ENCODE measurements around the gene SREK1IP1.

GRCh38 chr5:64749385-64749784 is 19.1 kb downstream of the SREK1IP1 start:
- TF ChIP-seq ZNF407 (CRISPR knock-in tag; IDR thresholded peaks at IDR 0.05; ENCODE audit: not compliant biosample characterization) = no peak
- TF ChIP-seq POLR2AphosphoS5 (IDR thresholded peaks at IDR 0.05; ENCODE audit: low read depth, low read length) = no peak
- no peak for TF ChIP-seq EZH2 (conservative IDR thresholded peaks at IDR 0.05; ENCODE audit: low read depth, low read length)
- TF ChIP-seq ZNF704 (CRISPR knock-in tag; IDR thresholded peaks at IDR 0.05; ENCODE audit: borderline replicate concordance) = no peak
- no peak for TF ChIP-seq ZNF207 (IDR thresholded peaks at IDR 0.05; ENCODE audit: borderline replicate concordance)
- TF ChIP-seq ELF4 (CRISPR knock-in tag; IDR thresholded peaks at IDR 0.05; ENCODE audit: borderline replicate concordance) = no peak
- TF ChIP-seq MAX (IDR thresholded peaks at IDR 0.05) = no peak
- no peak for TF ChIP-seq TBP (CRISPR knock-in tag; IDR thresholded peaks at IDR 0.05)
- TF ChIP-seq MYC (CRISPR knock-in tag; IDR thresholded peaks at IDR 0.05; ENCODE audit: borderline replicate concordance) = no peak
- no peak for TF ChIP-seq CTCF (CRISPR knock-in tag; IDR thresholded peaks at IDR 0.05)
- TF ChIP-seq GTF3A (CRISPR knock-in tag; conservative IDR thresholded peaks at IDR 0.05) = no peak
